ENCODE results near the gene SNAPC5.
"Not testable (repeated sequence)": the region's sequence is repeated elsewhere in the genome, so short reads cannot be mapped to it uniquely, and the experiment has no call there.

Gene SNAPC5

GRCh38 chr15:66476535-66476934, 21.0 kb downstream of the SNAPC5 start:
- no peaks in the 10 kb centered on the region for H3K27me3 ChIP-seq (ENCODE audit: control insufficient read depth, insufficient read depth, low read length, poor library complexity, severe bottlenecking)
- no peaks in the 10 kb centered on the region for H3K36me3 ChIP-seq (ENCODE audit: control insufficient read depth, insufficient read depth, low read length)
- 78 to 86% methylated on average over 4 of the region's 4 CpGs for WGBS, 2 experiments
- H3K9me3 ChIP-seq (ENCODE audit: control insufficient read depth, low read length): no peaks in the 10 kb centered on the region
- no peak overlapping the region for H3K27ac ChIP-seq (ENCODE audit: insufficient read depth, low read depth, low read length, poor library complexity, severe bottlenecking)
- H3K4me1 ChIP-seq (ENCODE audit: control insufficient read depth, insufficient read depth, low read length): peaks cover 8% of the 10 kb centered on the region
- H3K4me3 ChIP-seq (ENCODE audit: insufficient read depth, low read depth, low read length): no peak overlapping the region

- Histone ChIP-seq H3K36me3 (ENCODE audit: control insufficient read depth, insufficient read depth, low read length) (no peaks in the 10 kb centered on the region), H3K27me3 (ENCODE audit: control insufficient read depth, insufficient read depth, low read length, poor library complexity, severe bottlenecking) (no peaks in the 10 kb centered on the region), H3K4me3 (ENCODE audit: insufficient read depth, low read depth, low read length) (no peak overlapping the region), H3K27ac (ENCODE audit: insufficient read depth, low read depth, low read length, poor library complexity, severe bottlenecking) (no peak overlapping the region), H3K4me1 (ENCODE audit: control insufficient read depth, insufficient read depth, low read length) (peaks cover 8% of the 10 kb centered on the region), H3K9me3 (ENCODE audit: control insufficient read depth, low read length) (no peaks in the 10 kb centered on the region)
- 72 to 84% methylated on average over 3 of the region's 3 CpGs for WGBS, 2 experiments
Measured at GRCh38 chr15:66474963-66475362, 22.6 kb downstream of the SNAPC5 start.

GRCh38 chr15:66474135-66474534, 23.4 kb downstream of the SNAPC5 start:
- no peaks in the 10 kb centered on the region for H3K36me3 ChIP-seq (ENCODE audit: control insufficient read depth, insufficient read depth, low read length)
- 0 to 4% methylated on average over 2 of the region's 2 CpGs for WGBS, 2 experiments
- no peaks in the 10 kb centered on the region for H3K9me3 ChIP-seq (ENCODE audit: control insufficient read depth, low read length)
- no peak overlapping the region for H3K4me3 ChIP-seq (ENCODE audit: insufficient read depth, low read depth, low read length)
- H3K4me1 ChIP-seq (ENCODE audit: control insufficient read depth, insufficient read depth, low read length): peaks cover 8% of the 10 kb centered on the region
- H3K27me3 ChIP-seq (ENCODE audit: control insufficient read depth, insufficient read depth, low read length, poor library complexity, severe bottlenecking): no peaks in the 10 kb centered on the region
- H3K27ac ChIP-seq (ENCODE audit: insufficient read depth, low read depth, low read length, poor library complexity, severe bottlenecking): no peak overlapping the region

- H3K4me3 ChIP-seq (ENCODE audit: insufficient read depth, low read depth, low read length): no peak overlapping the region
- no peak overlapping the region for H3K27ac ChIP-seq (ENCODE audit: insufficient read depth, low read depth, low read length, poor library complexity, severe bottlenecking)
- peaks cover 8% of the 10 kb centered on the region for H3K4me1 ChIP-seq (ENCODE audit: control insufficient read depth, insufficient read depth, low read length)
- H3K27me3 ChIP-seq (ENCODE audit: control insufficient read depth, insufficient read depth, low read length, poor library complexity, severe bottlenecking): no peaks in the 10 kb centered on the region
- no peaks in the 10 kb centered on the region for H3K36me3 ChIP-seq (ENCODE audit: control insufficient read depth, insufficient read depth, low read length)
- H3K9me3 ChIP-seq (ENCODE audit: control insufficient read depth, low read length): no peaks in the 10 kb centered on the region
- WGBS, 2 experiments: 87 to 89% methylated on average over 8 of the region's 8 CpGs
Measured at GRCh38 chr15:66472176-66472999, 25.2 kb downstream of the SNAPC5 start.

GRCh38 chr15:66470825-66471224, 26.7 kb downstream of the SNAPC5 start:
- H3K4me1 ChIP-seq (ENCODE audit: control insufficient read depth, insufficient read depth, low read length); H3K4me3 ChIP-seq (ENCODE audit: insufficient read depth, low read depth, low read length); H3K27ac ChIP-seq (ENCODE audit: insufficient read depth, low read depth, low read length, poor library complexity, severe bottlenecking); H3K27me3 ChIP-seq (ENCODE audit: control insufficient read depth, insufficient read depth, low read length, poor library complexity, severe bottlenecking); H3K9me3 ChIP-seq (ENCODE audit: control insufficient read depth, low read length); H3K36me3 ChIP-seq (ENCODE audit: control insufficient read depth, insufficient read depth, low read length): not testable (repeated sequence)
- 75 to 77% methylated on average over 4 of the region's 4 CpGs for WGBS, 2 experiments

- not testable (repeated sequence) for H3K4me3 ChIP-seq (ENCODE audit: insufficient read depth, low read depth, low read length); H3K36me3 ChIP-seq (ENCODE audit: control insufficient read depth, insufficient read depth, low read length)
Measured at GRCh38 chr15:66467162-66468040, 30.2 kb downstream of the SNAPC5 start.

GRCh38 chr15:66465294-66465693, 32.3 kb downstream of the SNAPC5 start:
- not testable (repeated sequence) for H3K27me3 ChIP-seq (ENCODE audit: control insufficient read depth, insufficient read depth, low read length, poor library complexity, severe bottlenecking); H3K36me3 ChIP-seq (ENCODE audit: control insufficient read depth, insufficient read depth, low read length); H3K4me1 ChIP-seq (ENCODE audit: control insufficient read depth, insufficient read depth, low read length); H3K9me3 ChIP-seq (ENCODE audit: control insufficient read depth, low read length); H3K27ac ChIP-seq (ENCODE audit: insufficient read depth, low read depth, low read length, poor library complexity, severe bottlenecking); H3K4me3 ChIP-seq (ENCODE audit: insufficient read depth, low read depth, low read length)
- 95 to 97% methylated on average over 6 of the region's 6 CpGs for WGBS, 2 experiments

More at GRCh38 chr15:66467162-66468040, 30.2 kb downstream of the SNAPC5 start:
- H3K27me3 ChIP-seq (ENCODE audit: control insufficient read depth, insufficient read depth, low read length, poor library complexity, severe bottlenecking); H3K4me1 ChIP-seq (ENCODE audit: control insufficient read depth, insufficient read depth, low read length); H3K27ac ChIP-seq (ENCODE audit: insufficient read depth, low read depth, low read length, poor library complexity, severe bottlenecking); H3K9me3 ChIP-seq (ENCODE audit: control insufficient read depth, low read length): not testable (repeated sequence)
- WGBS, 2 experiments: 81 to 99% methylated on average over 10 to 11 of the region's 11 CpGs

GRCh38 chr15:66462627-66463026, 34.9 kb downstream of the SNAPC5 start:
- 52 to 54% methylated on average over 4 of the region's 4 CpGs for WGBS, 2 experiments
- no peaks in the 10 kb centered on the region for H3K36me3 ChIP-seq (ENCODE audit: control insufficient read depth, insufficient read depth, low read length)
- H3K4me3 ChIP-seq (ENCODE audit: insufficient read depth, low read depth, low read length): no peak overlapping the region

GRCh38 chr15:66461917-66462316, 35.6 kb downstream of the SNAPC5 start:
- H3K27ac ChIP-seq (ENCODE audit: insufficient read depth, low read depth, low read length, poor library complexity, severe bottlenecking): no peak overlapping the region
- 88 to 95% methylated on average over 2 of the region's 2 CpGs for WGBS, 2 experiments
- no peaks in the 10 kb centered on the region for H3K36me3 ChIP-seq (ENCODE audit: control insufficient read depth, insufficient read depth, low read length)
- H3K4me3 ChIP-seq (ENCODE audit: insufficient read depth, low read depth, low read length): no peak overlapping the region
- no peaks in the 10 kb centered on the region for H3K27me3 ChIP-seq (ENCODE audit: control insufficient read depth, insufficient read depth, low read length, poor library complexity, severe bottlenecking)
- H3K9me3 ChIP-seq (ENCODE audit: control insufficient read depth, low read length): no peaks in the 10 kb centered on the region
- peaks cover 3% of the 10 kb centered on the region for H3K4me1 ChIP-seq (ENCODE audit: control insufficient read depth, insufficient read depth, low read length)

More at GRCh38 chr15:66462627-66463026, 34.9 kb downstream of the SNAPC5 start:
- Histone ChIP-seq H3K27ac (ENCODE audit: insufficient read depth, low read depth, low read length, poor library complexity, severe bottlenecking) (no peak overlapping the region), H3K27me3 (ENCODE audit: control insufficient read depth, insufficient read depth, low read length, poor library complexity, severe bottlenecking) (no peaks in the 10 kb centered on the region), H3K4me1 (ENCODE audit: control insufficient read depth, insufficient read depth, low read length) (peaks cover 3% of the 10 kb centered on the region), H3K9me3 (ENCODE audit: control insufficient read depth, low read length) (no peaks in the 10 kb centered on the region)

GRCh38 chr15:66461294-66461693, 36.3 kb downstream of the SNAPC5 start:
- 94% methylated on average over 5 to 6 of the region's 6 CpGs for WGBS, 2 experiments
- not testable (repeated sequence) for H3K27ac ChIP-seq (ENCODE audit: insufficient read depth, low read depth, low read length, poor library complexity, severe bottlenecking); H3K4me1 ChIP-seq (ENCODE audit: control insufficient read depth, insufficient read depth, low read length); H3K36me3 ChIP-seq (ENCODE audit: control insufficient read depth, insufficient read depth, low read length); H3K27me3 ChIP-seq (ENCODE audit: control insufficient read depth, insufficient read depth, low read length, poor library complexity, severe bottlenecking); H3K9me3 ChIP-seq (ENCODE audit: control insufficient read depth, low read length); H3K4me3 ChIP-seq (ENCODE audit: insufficient read depth, low read depth, low read length)

All from ectodermal cell (in vitro differentiated cells).